Psoas muscle (tissue), 8 donors: Measurements from ENCODE around the gene SSPN. TPM values are rescaled to one million over a fixed set of nuclear protein-coding genes. Genes with fewer than 3 reads are reported as not detected.

Source experiments
- ATAC-seq, 4 donors: fragments of 200-7000 bp; cut with Tn5 transposase; one replicate each; pipeline ENCODE4 v1.9.1; 2020; ENCODE audit warnings: moderate library complexity in 3 of 4, mild to moderate bottlenecking in 2 of 4
- DNase-seq, 2 donors: peaks; one replicate each; pipeline ENCODE4 v3.0.0-alpha.2; 2020
- H3K27ac ChIP-seq: fragments of 200-600 bp; one replicate; pipeline ENCODE4 v1.8.0; 2022
- H3K27me3 ChIP-seq, 3 donors: fragments of 200-600 bp in 1 of 3; one replicate each; pipeline versions ENCODE4 v1.6.1 to v1.8.0; 2013 to 2022; ENCODE audit warnings: low read length in 2 of 3, mild to moderate bottlenecking in 2 of 3, moderate library complexity in 1 of 3; ENCODE audit not compliant: insufficient read depth in 3 of 3
- H3K36me3 ChIP-seq, 2 donors: fragments of 200-600 bp in 1 of 2; one replicate each; pipeline versions ENCODE4 v1.6.1 to v1.8.0; 2013 to 2022; ENCODE audit warnings: low read depth in 1 of 2, mild to moderate bottlenecking in 1 of 2, moderate library complexity in 1 of 2; ENCODE audit not compliant: insufficient read depth in 1 of 2
- H3K4me1 ChIP-seq: fragments of 200-600 bp; one replicate; pipeline ENCODE4 v1.8.0; 2022
- H3K4me3 ChIP-seq: fragments of 200-600 bp; one replicate; pipeline ENCODE4 v1.8.0; 2022; ENCODE audit warnings: mild to moderate bottlenecking
- H3K9me3 ChIP-seq: fragments of 200-600 bp; one replicate; pipeline ENCODE4 v1.8.0; 2022
- WGBS, 3 donors: extraction: QIAGEN DNeasy Blood & Tissue Kit; methylation state at CpG; one replicate each; pipeline versions ENCODE4 v1.1.6 to v1.1.7; 2013; 5-methylcytosine and 5-hydroxymethylcytosine counted together
- intact Hi-C, 2 donors: fragments of 100-400 bp; cut with DNase I; formaldehyde crosslinking; loops; one replicate each; pipeline versions ENCODE4 v1.11.0 to v1.14.2; 2022
- polyA plus RNA-seq, 3 donors: library from polyadenylated mRNA; stranded (reverse); fragments of 200-250 nt; gene quantifications; one replicate each; pipeline ENCODE4 v1.2.3, GENCODE V29; 2013
- total RNA-seq, 4 donors: library from RNA; stranded (reverse); fragmentation: NEBNext Ultra II Directional in 2 of 4; extraction: Animal tissue kit (Norgen Biotek cat#: 25700) in 2 of 4; gene quantifications; one replicate each; pipeline versions ENCODE4 v1.2.1 to v1.2.4, GENCODE V29; 2021 to 2023
- TF ChIP-seq, protein P1 (sequence below): fragments of 200-600 bp; IDR thresholded peaks from one replicate; pipeline ENCODE4 v1.8.0; 2022; ENCODE audit warnings: antibody characterized with exemption
- donor health status: healthy with polysubstance abuse.
- donor health status: DM: no; HTN: no; CAD: no; lungs with moderate emphysema.
- donor health status: Bipolar disorder and iron deficiency.
- donor health status: healthy.
- donor health status: DM: yes; HTN: yes; CAD: no.
- donor health status: DM: no; HTN: no; CAD: no.
- donor health status: DM: no; HTN: no; CAD: no.
- donor health status: DM: yes; HTN: yes; CAD: no.

SSPN gene
- total and polyA plus RNA-seq, 7 donors = 8.3 to 88.7 (median 45.4) TPM

DNA sequence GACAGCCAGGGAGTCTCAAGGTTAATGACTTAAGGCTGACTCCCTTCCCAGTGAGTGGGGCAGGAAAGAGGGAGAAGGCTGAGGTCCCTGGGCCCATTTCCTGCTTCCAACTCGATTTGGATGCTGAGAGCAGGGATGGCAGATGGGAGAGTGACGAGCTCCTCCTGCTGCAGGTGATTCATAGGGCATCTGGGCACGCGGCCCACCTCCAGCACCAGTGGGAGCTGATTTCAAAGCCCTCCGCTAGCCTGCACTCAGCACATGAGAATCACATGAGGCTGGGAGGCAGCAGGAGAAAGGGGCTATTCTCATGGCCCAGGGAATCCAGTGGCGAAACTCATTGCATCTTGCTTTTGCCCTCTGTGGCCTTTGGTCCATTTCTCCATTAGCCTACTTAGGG, 90.8 kb downstream of the SSPN start:
- no peak overlapping the region for H3K27ac ChIP-seq
- H3K36me3 ChIP-seq = no peaks in the 10 kb centered on the region
- TF ChIP-seq, protein P1, sequence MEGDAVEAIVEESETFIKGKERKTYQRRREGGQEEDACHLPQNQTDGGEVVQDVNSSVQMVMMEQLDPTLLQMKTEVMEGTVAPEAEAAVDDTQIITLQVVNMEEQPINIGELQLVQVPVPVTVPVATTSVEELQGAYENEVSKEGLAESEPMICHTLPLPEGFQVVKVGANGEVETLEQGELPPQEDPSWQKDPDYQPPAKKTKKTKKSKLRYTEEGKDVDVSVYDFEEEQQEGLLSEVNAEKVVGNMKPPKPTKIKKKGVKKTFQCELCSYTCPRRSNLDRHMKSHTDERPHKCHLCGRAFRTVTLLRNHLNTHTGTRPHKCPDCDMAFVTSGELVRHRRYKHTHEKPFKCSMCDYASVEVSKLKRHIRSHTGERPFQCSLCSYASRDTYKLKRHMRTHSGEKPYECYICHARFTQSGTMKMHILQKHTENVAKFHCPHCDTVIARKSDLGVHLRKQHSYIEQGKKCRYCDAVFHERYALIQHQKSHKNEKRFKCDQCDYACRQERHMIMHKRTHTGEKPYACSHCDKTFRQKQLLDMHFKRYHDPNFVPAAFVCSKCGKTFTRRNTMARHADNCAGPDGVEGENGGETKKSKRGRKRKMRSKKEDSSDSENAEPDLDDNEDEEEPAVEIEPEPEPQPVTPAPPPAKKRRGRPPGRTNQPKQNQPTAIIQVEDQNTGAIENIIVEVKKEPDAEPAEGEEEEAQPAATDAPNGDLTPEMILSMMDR = no peak
- WGBS, 3 donors = 84 to 96% (median 89%) methylated on average over 6 of the region's 6 CpGs
- H3K27me3 ChIP-seq = no peaks in the 10 kb centered on the region
- DNase-seq (no peak), ATAC-seq (peak in 1 of 4 donors; percentile 29)
- intact Hi-C loops = loop anchor here in 1 of 2 donors (5.0 kb wide), 1 partner anchor 159 kb away; the partner anchor contains the start of gene BHLHE41
- H3K9me3 ChIP-seq = no peaks in the 10 kb centered on the region
- H3K4me1 ChIP-seq = peaks cover 20% of the 10 kb centered on the region
- H3K4me3 ChIP-seq = no peak overlapping the region

DNA sequence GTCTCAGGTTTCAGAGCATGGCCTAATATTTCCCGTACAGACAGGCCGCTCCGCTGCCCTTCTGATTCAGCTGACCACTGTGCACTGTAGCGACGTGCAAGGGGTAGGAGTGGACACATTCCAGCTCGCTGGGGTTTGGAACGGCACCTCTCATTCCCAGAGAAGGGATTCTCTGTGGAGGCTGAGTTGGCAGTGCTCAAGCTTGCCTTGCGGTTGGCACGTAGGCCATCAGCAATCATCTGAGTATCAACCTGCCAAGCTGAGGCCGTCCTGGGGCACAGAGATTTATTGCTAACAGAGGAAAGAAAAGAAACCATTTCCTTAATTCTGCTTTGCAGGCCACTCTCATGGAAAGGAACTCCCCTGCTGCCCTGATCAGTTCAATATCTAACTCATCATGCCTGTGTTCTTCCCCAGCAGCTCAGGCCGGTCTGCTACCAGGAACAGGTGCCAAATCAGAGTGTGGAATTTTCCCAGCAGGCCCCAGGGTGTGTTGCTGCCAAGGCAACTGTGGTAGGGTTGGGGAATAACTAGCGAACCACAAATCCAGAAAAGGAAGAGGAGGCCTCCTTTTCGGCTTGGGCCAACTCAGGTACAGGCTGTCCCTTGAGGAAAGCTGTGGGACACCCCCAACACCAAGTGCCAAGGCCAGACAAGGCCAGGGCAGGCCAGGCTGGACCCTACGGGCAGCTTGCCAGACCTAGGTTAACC, 92.5 kb downstream of the SSPN start:
- peaks cover 14% of the 10 kb centered on the region for H3K4me1 ChIP-seq
- peak; percentile 77 to 93 (median 90) for ATAC-seq
- intact Hi-C loops = loop anchor here in 1 of 2 donors (5.0 kb wide), 1 partner anchor 161 kb away; the partner anchor contains the start of gene BHLHE41
- no peaks in the 10 kb centered on the region for H3K36me3 ChIP-seq
- TF ChIP-seq, protein P1 = no peak
- H3K4me3 ChIP-seq = peak overlapping the region; percentile 11
- peak overlapping the region; percentile 82 for H3K27ac ChIP-seq
- peak; percentile 49 to 69 for DNase-seq
- H3K9me3 ChIP-seq = no peaks in the 10 kb centered on the region
- 27 to 40% (median 30%) methylated on average over 14 of the region's 14 CpGs for WGBS, 3 donors
- H3K27me3 ChIP-seq = no peaks in the 10 kb centered on the region

DNA sequence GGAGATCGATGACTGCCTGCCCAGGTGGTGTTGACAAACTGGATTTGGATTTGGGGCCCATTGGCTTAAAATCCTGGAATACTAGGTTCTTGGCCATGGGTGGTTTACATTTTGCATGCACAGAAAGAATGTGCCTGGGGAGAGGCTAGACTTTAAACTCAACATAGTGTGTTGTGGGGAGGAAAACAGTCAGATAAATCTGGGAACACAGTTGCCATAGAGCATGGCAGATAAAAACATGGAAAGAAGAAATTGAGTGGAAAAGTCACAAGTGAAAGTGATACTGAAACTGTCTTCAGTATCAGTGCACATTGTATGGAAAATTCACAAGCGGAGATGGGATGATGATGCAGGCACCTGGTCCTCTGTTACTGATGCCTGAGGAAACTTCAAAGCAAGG, 95.2 kb downstream of the SSPN start:
- DNase-seq (no peak), ATAC-seq (no peak)
- intact Hi-C loops = no loop called here
- H3K27ac ChIP-seq = no peak overlapping the region
- TF ChIP-seq, protein P1 = no peak
- no peaks in the 10 kb centered on the region for H3K9me3 ChIP-seq
- WGBS, 3 donors = 80 to 84% (median 80%) methylated on average over 2 of the region's 2 CpGs
- no peak overlapping the region for H3K4me3 ChIP-seq
- H3K36me3 ChIP-seq = no peaks in the 10 kb centered on the region
- peaks cover 14% of the 10 kb centered on the region for H3K4me1 ChIP-seq
- no peaks in the 10 kb centered on the region for H3K27me3 ChIP-seq

DNA sequence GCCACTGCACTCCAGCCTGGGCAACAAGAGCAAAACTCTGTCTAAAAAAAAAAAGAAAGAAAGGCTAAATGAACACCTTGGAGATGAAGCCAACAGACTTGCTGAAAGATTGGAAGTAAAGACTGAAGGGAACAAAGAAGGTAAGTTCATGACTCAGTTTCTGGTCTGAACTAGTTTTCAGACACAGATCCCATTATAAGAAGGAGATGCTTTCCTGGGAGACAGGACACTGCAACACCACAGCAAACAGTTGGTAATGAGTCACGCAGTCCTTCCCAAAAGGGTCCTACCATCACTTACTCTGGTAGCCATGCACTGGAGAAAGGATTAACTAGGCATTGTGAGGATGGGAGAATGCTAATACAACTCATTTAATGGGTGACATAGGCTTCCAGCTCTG, 97.2 kb downstream of the SSPN start:
- H3K4me3 ChIP-seq = no peak overlapping the region
- no peak for ATAC-seq
- no peak overlapping the region for H3K27ac ChIP-seq
- peaks cover 8% of the 10 kb centered on the region for H3K4me1 ChIP-seq
- no peaks in the 10 kb centered on the region for H3K27me3 ChIP-seq
- intact Hi-C loops = no loop called here
- DNase-seq = no peak
- no peaks in the 10 kb centered on the region for H3K9me3 ChIP-seq
- TF ChIP-seq, protein P1 = no peak
- WGBS, 3 donors = 100% methylated on average over 1 of the region's 1 CpG
- no peaks in the 10 kb centered on the region for H3K36me3 ChIP-seq

DNA sequence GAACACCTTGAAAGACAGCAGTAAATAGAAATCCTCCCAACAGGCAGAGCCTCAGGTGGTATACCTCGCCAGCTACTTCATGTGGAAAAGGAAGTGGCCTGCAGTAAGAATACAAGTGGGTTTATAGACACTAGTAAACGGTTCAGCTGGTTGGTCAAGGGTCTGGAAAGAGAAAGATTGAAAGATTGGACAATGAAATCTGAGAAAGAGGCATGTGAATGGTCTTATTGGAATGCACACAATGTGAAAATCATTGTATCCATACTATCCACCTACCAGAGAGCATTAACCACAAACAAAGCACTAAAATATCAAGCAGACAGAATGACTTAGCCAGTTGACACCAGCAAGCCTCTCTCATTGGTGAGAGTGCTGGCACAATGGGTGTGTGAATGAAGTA, 98.2 kb downstream of the SSPN start:
- ATAC-seq (no peak), DNase-seq (no peak)
- intact Hi-C loops = no loop called here
- 79 to 93% (median 82%) methylated on average over 2 of the region's 2 CpGs for WGBS, 3 donors
- Histone ChIP-seq H3K4me3 (no peak overlapping the region), H3K4me1 (peaks cover 5% of the 10 kb centered on the region), H3K36me3 (no peaks in the 10 kb centered on the region), H3K27me3 (no peaks in the 10 kb centered on the region), H3K9me3 (no peaks in the 10 kb centered on the region), H3K27ac (no peak overlapping the region)
- TF ChIP-seq, protein P1 = no peak
